Tongue (tissue), 3 donors: ENCODE results near the gene TMEM132D. TPM values are rescaled to one million over a fixed set of nuclear protein-coding genes. Genes with fewer than 3 reads are reported as not detected.
"Not testable (repeated sequence)": the region's sequence is repeated elsewhere in the genome, so short reads cannot be mapped to it uniquely, and the experiment has no call there.

Experiments
- DNase-seq: peaks from one replicate; pipeline ENCODE4 v3.0.0-alpha.2; 2015
- small RNA-seq: library from RNA; depleted of rRNA; stranded (forward); fragments of <200 nt; gene quantifications from one replicate; pipeline ENCODE3, GENCODE V24; 2014; ENCODE audit warnings: low replicate concordance
- total RNA-seq: library from RNA; depleted of rRNA; stranded (reverse); fragments of >200 nt; gene quantifications from one replicate; pipeline ENCODE4 v1.2.3, GENCODE V29; 2014

TMEM132D gene
- total RNA-seq, 1 donor from 2014 or later: 1.1 TPM

GRCh38 chr12:129067491-129067890 is 836.3 kb downstream of the TMEM132D start:
- peak; percentile 32 for DNase-seq

GRCh38 chr12:129064209-129064855 is 839.5 kb downstream of the TMEM132D start:
- DNase-seq: peak; percentile 92

GRCh38 chr12:129063600-129063999 is 840.2 kb downstream of the TMEM132D start:
- DNase-seq: no peak

- no peak for DNase-seq
These were observed 850.6 kb downstream of the TMEM132D start for GRCh38 chr12:129053232-129053631.

- DNase-seq: no peak
These were observed 851.5 kb downstream of the TMEM132D start for GRCh38 chr12:129052373-129052772.

- DNase-seq: peak; percentile 84
These were observed 853.9 kb downstream of the TMEM132D start for GRCh38 chr12:129049917-129050316.

- DNase-seq: not testable (repeated sequence)
These were observed 860.5 kb downstream of the TMEM132D start for GRCh38 chr12:129043334-129043733.

DNA sequence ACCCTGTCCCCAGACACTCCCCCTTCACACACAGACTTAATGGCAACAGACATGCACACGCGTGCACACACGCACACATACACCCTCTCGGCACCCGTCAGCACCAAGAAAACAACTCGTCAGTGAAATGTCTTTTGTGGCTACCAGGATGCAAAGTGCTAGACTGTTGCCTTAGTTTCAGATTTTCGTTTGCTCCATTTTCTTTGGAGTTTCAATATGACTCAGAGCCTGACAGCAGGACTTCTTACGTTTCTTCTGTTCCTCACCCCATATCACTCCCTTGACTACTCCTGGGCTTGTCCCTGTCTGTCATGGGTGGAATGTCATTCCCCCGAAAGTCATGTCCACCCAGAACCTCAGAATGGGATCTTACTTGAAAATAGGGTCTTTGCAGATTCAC is 867.7 kb downstream of the TMEM132D start:
- DNase-seq: no peak

DNA sequence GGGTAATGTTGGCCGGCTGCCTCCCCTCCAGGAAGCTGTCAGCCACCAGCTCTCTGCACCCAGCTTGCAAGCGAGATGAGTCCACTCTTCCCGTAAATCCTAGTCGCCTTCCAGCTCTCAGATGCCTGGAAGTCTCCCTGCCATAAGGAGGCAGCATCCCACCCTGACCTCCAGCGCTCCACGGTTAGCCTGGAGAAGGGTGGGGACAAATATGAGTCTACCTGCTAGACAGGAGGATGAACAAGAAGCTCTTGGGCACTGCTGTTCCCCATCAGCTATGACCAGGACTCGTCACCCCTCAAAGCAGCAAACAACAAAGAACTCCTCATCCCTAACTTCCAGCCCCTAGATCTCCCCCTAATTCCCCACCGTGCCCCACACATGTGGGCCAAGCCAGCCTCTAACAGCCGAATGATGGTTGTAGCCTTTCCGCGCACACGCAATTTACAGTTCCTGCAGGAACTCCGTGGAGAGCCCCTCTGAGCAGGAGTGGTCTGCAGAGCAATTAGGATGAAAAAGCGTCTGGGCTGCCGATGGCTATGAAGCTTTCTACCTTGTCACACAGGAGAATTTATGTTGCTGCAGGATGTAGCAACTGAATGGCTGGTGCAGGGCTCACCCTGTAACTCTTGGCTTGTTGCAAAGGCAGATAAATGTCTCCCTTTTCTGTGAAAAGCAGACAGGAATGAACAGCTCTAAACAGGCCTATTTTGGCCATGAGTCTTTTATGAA is 869.1 kb downstream of the TMEM132D start:
- DNase-seq: no peak

- no peak for DNase-seq
These were observed 875.0 kb downstream of the TMEM132D start for GRCh38 chr12:129028844-129029243.

- no peak for DNase-seq
These were observed 878.8 kb downstream of the TMEM132D start for GRCh38 chr12:129025055-129025454.

Small RNA genes within 50 kb of the gene (small RNA-seq; reads per million reads assigned to genes)
- gene RF02271: not detected
